Activated CD4-positive, alpha-beta T cell treated with anti-CD3 and anti-CD28 coated beads, Interleukin-2, amount 10 ng/mL, durations not matched to agents 24 days and 14 days (primary cell): ENCODE results near the gene NPC1. TPM values are rescaled to one million over a fixed set of nuclear protein-coding genes. Genes with fewer than 3 reads are reported as not detected.
A peak's percentile ranks its signal among the peaks of the same experiment; 100 is the strongest.
"Not testable (repeated sequence)": the region's sequence is repeated elsewhere in the genome, so short reads cannot be mapped to it uniquely, and the experiment has no call there.

ENCODE experiments used
- DNase-seq: peaks from one replicate; pipeline ENCODE4 v3.0.0; 2022
- H3K27ac Mint-ChIP-seq: one replicate; pipeline ENCODE4 v1.8.0; 2022; ENCODE audit warnings: mild to moderate bottlenecking, mixed read lengths
- H3K27me3 Mint-ChIP-seq: one replicate; pipeline ENCODE4 v1.8.0; 2022; ENCODE audit warnings: mixed read lengths
- H3K36me3 Mint-ChIP-seq: one replicate; pipeline ENCODE4 v1.8.0; 2022; ENCODE audit warnings: low read depth, mild to moderate bottlenecking, mixed read lengths
- H3K4me1 Mint-ChIP-seq: one replicate; pipeline ENCODE4 v1.8.0; 2021; ENCODE audit warnings: mixed read lengths
- H3K4me3 Mint-ChIP-seq: one replicate; pipeline ENCODE4 v1.8.0; 2022; ENCODE audit warnings: mild to moderate bottlenecking, moderate library complexity, mixed read lengths
- H3K9me3 Mint-ChIP-seq: one replicate; pipeline ENCODE4 v1.8.0; 2021; ENCODE audit warnings: mixed read lengths
- intact Hi-C: fragments of 100-400 bp; cut with micrococcal nuclease; formaldehyde crosslinking; loops from one replicate; pipeline ENCODE4 v1.15.1; 2023
- total RNA-seq: library from RNA; stranded (reverse); gene quantifications from 2 replicates; pipeline ENCODE4 v1.2.3, GENCODE V29; 2022

The NPC1 gene
- total RNA-seq, 1 donor from 2014 or later: 29.9 TPM

GRCh38 chr18:23503038-23503962, 83.0 kb downstream of the NPC1 start, which contains the start of gene RMC1:
Gene RMC1 (plus strand): TSS chr18:23503511. CDS start chr18:23503619, 108 bp downstream.
- Mint-ChIP-seq H3K36me3 (peaks cover 21% of the 10 kb centered on the region), H3K27me3 (no peaks in the 10 kb centered on the region), H3K4me3 (peak within 1 kb of the TSS; percentile 87), H3K9me3 (no peaks in the 10 kb centered on the region), H3K27ac (peak within 1 kb of the TSS; percentile 91), H3K4me1 (peaks cover 51% of the 10 kb centered on the region)
- DNase-seq: peak; percentile 99
- intact Hi-C loops: loop anchor here (1.0 to 10.0 kb wide), 8 partner anchors 50 to 514 kb away; partner anchors contain the start of genes CABLES1, NPC1 and RIOK3

- Mint-ChIP-seq H3K9me3 (no peaks in the 10 kb centered on the region), H3K27me3 (no peaks in the 10 kb centered on the region), H3K36me3 (peaks cover 15% of the 10 kb centered on the region), H3K4me1 (peaks cover 47% of the 10 kb centered on the region), H3K27ac (peak overlapping the region; percentile 88), H3K4me3 (peak overlapping the region; percentile 87)
- intact Hi-C loops: loop anchor here (1.0 to 10.0 kb wide), 8 partner anchors 49 to 515 kb away; partner anchors contain the start of genes CABLES1, NPC1 and RIOK3
- DNase-seq: no peak
Measured at GRCh38 chr18:23502516-23503037, 83.7 kb downstream of the NPC1 start.

GRCh38 chr18:23501626-23502025, 84.7 kb downstream of the NPC1 start:
- H3K36me3 Mint-ChIP-seq: peaks cover 8% of the 10 kb centered on the region
- H3K27me3 Mint-ChIP-seq: no peaks in the 10 kb centered on the region
- intact Hi-C loops: loop anchor here (2.0 to 10.0 kb wide), 5 partner anchors 65 to 516 kb away; partner anchors contain the start of gene CABLES1
- no peak for DNase-seq
- H3K4me1 Mint-ChIP-seq: peaks cover 39% of the 10 kb centered on the region
- H3K9me3 Mint-ChIP-seq: no peaks in the 10 kb centered on the region
- no peak overlapping the region for H3K4me3 Mint-ChIP-seq
- H3K27ac Mint-ChIP-seq: peak overlapping the region; percentile 36

GRCh38 chr18:23499291-23499781, 87.0 kb downstream of the NPC1 start:
- Mint-ChIP-seq H3K4me3 (no peak overlapping the region), H3K4me1 (peaks cover 26% of the 10 kb centered on the region), H3K27ac (no peak overlapping the region), H3K9me3 (no peaks in the 10 kb centered on the region), H3K36me3 (no peaks in the 10 kb centered on the region), H3K27me3 (no peaks in the 10 kb centered on the region)
- intact Hi-C loops: loop anchor here (1.0 kb wide), 1 partner anchor 88 kb away; no protein-coding TSS in a partner anchor
- no peak for DNase-seq

GRCh38 chr18:23498877-23499276, 87.4 kb downstream of the NPC1 start:
- H3K27me3 Mint-ChIP-seq: no peaks in the 10 kb centered on the region
- DNase-seq: peak; percentile 92
- peak overlapping the region; percentile 41 for H3K27ac Mint-ChIP-seq
- no peaks in the 10 kb centered on the region for H3K9me3 Mint-ChIP-seq
- H3K4me3 Mint-ChIP-seq: no peak overlapping the region
- peaks cover 22% of the 10 kb centered on the region for H3K4me1 Mint-ChIP-seq
- no peaks in the 10 kb centered on the region for H3K36me3 Mint-ChIP-seq
- intact Hi-C loops: loop anchor here (1.0 kb wide), 2 partner anchors 11 to 88 kb away; no protein-coding TSS in a partner anchor

- Mint-ChIP-seq H3K27ac (peak overlapping the region; percentile 15), H3K9me3 (no peaks in the 10 kb centered on the region), H3K4me1 (peaks cover 22% of the 10 kb centered on the region), H3K36me3 (no peaks in the 10 kb centered on the region), H3K4me3 (no peak overlapping the region), H3K27me3 (no peaks in the 10 kb centered on the region)
- intact Hi-C loops: loop anchor here (1.0 kb wide), 1 partner anchor 10 kb away; no protein-coding TSS in a partner anchor
- DNase-seq: no peak
Measured at GRCh38 chr18:23498117-23498516, 88.2 kb downstream of the NPC1 start.

GRCh38 chr18:23495723-23496440, 90.4 kb downstream of the NPC1 start:
- no peak overlapping the region for H3K4me3 Mint-ChIP-seq
- H3K27me3 Mint-ChIP-seq: no peaks in the 10 kb centered on the region
- H3K9me3 Mint-ChIP-seq: no peaks in the 10 kb centered on the region
- intact Hi-C loops: no loop called here
- peaks cover 10% of the 10 kb centered on the region for H3K4me1 Mint-ChIP-seq
- H3K36me3 Mint-ChIP-seq: no peaks in the 10 kb centered on the region
- DNase-seq: no peak
- no peak overlapping the region for H3K27ac Mint-ChIP-seq

- Mint-ChIP-seq H3K36me3 (no peaks in the 10 kb centered on the region), H3K27me3 (no peaks in the 10 kb centered on the region), H3K9me3 (no peaks in the 10 kb centered on the region), H3K27ac (no peak overlapping the region), H3K4me3 (no peak overlapping the region), H3K4me1 (peaks cover 10% of the 10 kb centered on the region)
- DNase-seq: no peak
- intact Hi-C loops: no loop called here
Measured at GRCh38 chr18:23494992-23495391, 91.3 kb downstream of the NPC1 start.

- H3K4me1 Mint-ChIP-seq: peaks cover under 1% of the 10 kb centered on the region
- no peak overlapping the region for H3K27ac Mint-ChIP-seq
- intact Hi-C loops: no loop called here
- no peaks in the 10 kb centered on the region for H3K9me3 Mint-ChIP-seq
- H3K4me3 Mint-ChIP-seq: no peak overlapping the region
- no peaks in the 10 kb centered on the region for H3K27me3 Mint-ChIP-seq
- no peaks in the 10 kb centered on the region for H3K36me3 Mint-ChIP-seq
- DNase-seq: no peak
Measured at GRCh38 chr18:23493654-23494053, 92.7 kb downstream of the NPC1 start.

- peak overlapping the region; percentile 15 for H3K27ac Mint-ChIP-seq
- DNase-seq, intact Hi-C loops, H3K36me3 Mint-ChIP-seq, H3K4me3 Mint-ChIP-seq, H3K27me3 Mint-ChIP-seq, H3K9me3 Mint-ChIP-seq: not testable (repeated sequence)
- H3K4me1 Mint-ChIP-seq: peaks cover 13% of the 10 kb centered on the region
Measured at GRCh38 chr18:23489586-23489985, 96.7 kb downstream of the NPC1 start.

- Mint-ChIP-seq H3K27ac (peak overlapping the region; percentile 81), H3K36me3 (peaks cover 5% of the 10 kb centered on the region), H3K4me1 (peaks cover 17% of the 10 kb centered on the region), H3K4me3 (peak overlapping the region; percentile 57), H3K9me3 (no peaks in the 10 kb centered on the region), H3K27me3 (no peaks in the 10 kb centered on the region)
- peak; percentile 85 for DNase-seq
- intact Hi-C loops: loop anchor here (1.0 kb wide), 2 partner anchors 10 to 28 kb away; no protein-coding TSS in a partner anchor
Measured at GRCh38 chr18:23487738-23488570, 98.4 kb downstream of the NPC1 start.

- peaks cover 17% of the 10 kb centered on the region for H3K36me3 Mint-ChIP-seq
- DNase-seq: no peak
- no peaks in the 10 kb centered on the region for H3K9me3 Mint-ChIP-seq
- intact Hi-C loops: no loop called here
- no peaks in the 10 kb centered on the region for H3K27me3 Mint-ChIP-seq
- no peak overlapping the region for H3K27ac Mint-ChIP-seq
- no peak overlapping the region for H3K4me3 Mint-ChIP-seq
- H3K4me1 Mint-ChIP-seq: peaks cover 17% of the 10 kb centered on the region
Measured at GRCh38 chr18:23485386-23485785, 100.9 kb downstream of the NPC1 start.
